ENCODE results near the gene FAM180A.

The FAM180A gene

GRCh38 chr7:135771961-135772638 lies 23.5 kb upstream of the FAM180A start:
- in situ Hi-C loops (cut with HindIII; ENCODE audit: low sequenced_read_pairs): no loop called here

GRCh38 chr7:135771051-135771450 lies 22.4 kb upstream of the FAM180A start:
- in situ Hi-C loops (cut with HindIII; ENCODE audit: low sequenced_read_pairs): no loop called here

- in situ Hi-C loops (cut with HindIII; ENCODE audit: low sequenced_read_pairs): no loop called here
These were observed 21.6 kb upstream of the FAM180A start for GRCh38 chr7:135770139-135770710.

- in situ Hi-C loops (cut with HindIII; ENCODE audit: low sequenced_read_pairs): no loop called here
These were observed 20.6 kb upstream of the FAM180A start for GRCh38 chr7:135769005-135769802.

GRCh38 chr7:135768467-135768866 lies 19.9 kb upstream of the FAM180A start:
- in situ Hi-C loops (cut with HindIII; ENCODE audit: low sequenced_read_pairs): no loop called here

GRCh38 chr7:135768064-135768463 lies 19.5 kb upstream of the FAM180A start:
- in situ Hi-C loops (cut with HindIII; ENCODE audit: low sequenced_read_pairs): no loop called here

GRCh38 chr7:135763261-135763660 lies 14.6 kb upstream of the FAM180A start:
- in situ Hi-C loops (cut with HindIII; ENCODE audit: low sequenced_read_pairs): no loop called here

- in situ Hi-C loops (cut with HindIII; ENCODE audit: low sequenced_read_pairs): no loop called here
These were observed 13.3 kb upstream of the FAM180A start for GRCh38 chr7:135761751-135762488.

GRCh38 chr7:135759532-135759931 lies 10.9 kb upstream of the FAM180A start:
- in situ Hi-C loops (cut with HindIII; ENCODE audit: low sequenced_read_pairs): no loop called here

GRCh38 chr7:135758531-135758932 lies 9.9 kb upstream of the FAM180A start:
- in situ Hi-C loops (cut with HindIII; ENCODE audit: low sequenced_read_pairs): no loop called here

- in situ Hi-C loops (cut with HindIII; ENCODE audit: low sequenced_read_pairs): no loop called here
These were observed 9.3 kb upstream of the FAM180A start for GRCh38 chr7:135757719-135758411.

GRCh38 chr7:135756191-135756590 lies 7.6 kb upstream of the FAM180A start:
- in situ Hi-C loops (cut with HindIII; ENCODE audit: low sequenced_read_pairs): no loop called here

- in situ Hi-C loops (cut with HindIII; ENCODE audit: low sequenced_read_pairs): no loop called here
These were observed 6.7 kb upstream of the FAM180A start for GRCh38 chr7:135755351-135755753.

- in situ Hi-C loops (cut with HindIII; ENCODE audit: low sequenced_read_pairs): no loop called here
These were observed 5.2 kb upstream of the FAM180A start for GRCh38 chr7:135753616-135754413.

GRCh38 chr7:135747366-135747765 lies 1.2 kb downstream of the FAM180A start:
- in situ Hi-C loops (cut with HindIII; ENCODE audit: low sequenced_read_pairs): no loop called here

- in situ Hi-C loops (cut with HindIII; ENCODE audit: low sequenced_read_pairs): no loop called here
These were observed 2.8 kb downstream of the FAM180A start for GRCh38 chr7:135745703-135746312.

GRCh38 chr7:135744938-135745702 lies 3.5 kb downstream of the FAM180A start:
- in situ Hi-C loops (cut with HindIII; ENCODE audit: low sequenced_read_pairs): loop anchor here (5.0 kb wide), 1 partner anchor 53 kb away; no protein-coding TSS in a partner anchor

GRCh38 chr7:135743907-135744731 lies 4.5 kb downstream of the FAM180A start:
- in situ Hi-C loops (cut with HindIII; ENCODE audit: low sequenced_read_pairs): loop anchor here (5.0 kb wide), 1 partner anchor 52 kb away; no protein-coding TSS in a partner anchor
